IPS-20b (cell line): ENCODE data around the gene KCNMA1.

Source experiments
- H3K27ac ChIP-seq: one replicate; pipeline ENCODE4 v1.5.1; 2013; ENCODE audit warnings: low read length
- H3K27me3 ChIP-seq: 2 replicates; pipeline ENCODE4 v1.6.1; 2013; ENCODE audit warnings: mild to moderate bottlenecking, low read length, inconsistent platforms; ENCODE audit not compliant: insufficient read depth
- H3K36me3 ChIP-seq: 2 replicates; pipeline ENCODE4 v1.6.1; 2013; ENCODE audit warnings: low read depth, mild to moderate bottlenecking, inconsistent platforms, low read length, moderate library complexity; ENCODE audit not compliant: insufficient read depth
- H3K4me1 ChIP-seq: 2 replicates; pipeline ENCODE4 v1.6.1; 2013; ENCODE audit warnings: mild to moderate bottlenecking, control low read depth, inconsistent platforms, low read length, moderate library complexity; ENCODE audit not compliant: insufficient read depth
- H3K4me3 ChIP-seq: 2 replicates; pipeline ENCODE4 v1.5.1; 2013; ENCODE audit warnings: mild to moderate bottlenecking, low read length, inconsistent platforms
- H3K9ac ChIP-seq: 2 replicates; pipeline ENCODE4 v1.6.1; 2013; ENCODE audit warnings: low read depth, mild to moderate bottlenecking, inconsistent platforms, low read length, moderate library complexity
- H3K9me3 ChIP-seq: 2 replicates; pipeline ENCODE4 v1.6.1; 2013; ENCODE audit warnings: mild to moderate bottlenecking, low read depth, low read length, inconsistent platforms; ENCODE audit not compliant: insufficient read depth

The KCNMA1 gene

DNA sequence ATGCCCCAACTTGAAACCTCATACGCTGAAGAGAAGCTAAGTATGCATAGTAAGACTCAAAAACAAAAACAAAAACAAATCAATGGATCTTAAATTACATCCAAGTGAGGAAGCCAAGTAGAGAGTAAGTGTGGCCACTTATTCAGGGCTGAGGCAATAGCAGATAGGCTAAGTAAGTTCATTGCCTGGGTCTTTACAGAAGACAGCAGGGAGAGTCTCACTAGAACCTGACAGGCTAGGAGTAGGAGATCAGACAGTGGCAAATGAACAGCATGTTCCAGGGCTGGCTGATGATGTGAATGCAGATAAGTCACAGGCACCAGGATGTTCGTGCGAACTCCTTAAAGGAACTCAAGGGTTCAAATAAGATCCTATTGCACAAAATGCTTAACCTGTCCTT lies 568.6 kb downstream of the KCNMA1 start:
- no peaks in the 10 kb centered on the region for H3K36me3 ChIP-seq
- H3K9ac ChIP-seq = no peak overlapping the region
- H3K4me1 ChIP-seq = no peaks in the 10 kb centered on the region
- no peaks in the 10 kb centered on the region for H3K9me3 ChIP-seq
- H3K27ac ChIP-seq = no peak overlapping the region
- no peak overlapping the region for H3K4me3 ChIP-seq
- H3K27me3 ChIP-seq = no peaks in the 10 kb centered on the region

DNA sequence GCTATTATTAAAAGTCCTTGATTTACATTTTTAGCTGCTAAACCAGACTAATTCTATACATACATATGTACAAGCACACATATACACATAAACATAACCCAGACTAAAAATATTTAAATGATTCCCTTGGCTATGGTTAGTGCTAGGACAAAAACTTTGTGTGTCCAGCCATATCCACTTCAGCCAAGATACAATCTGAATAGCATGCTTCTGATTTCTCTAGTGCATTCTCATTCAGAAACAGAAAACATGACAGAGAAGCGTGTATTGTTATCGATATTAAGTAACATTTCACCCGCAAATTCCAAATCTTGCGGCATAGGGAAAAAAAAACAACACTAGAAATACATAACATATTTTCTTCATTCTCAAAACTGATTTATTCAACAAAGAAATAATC lies 569.3 kb downstream of the KCNMA1 start:
- Histone ChIP-seq H3K4me1 (no peaks in the 10 kb centered on the region), H3K4me3 (no peak overlapping the region), H3K36me3 (no peaks in the 10 kb centered on the region), H3K27ac (no peak overlapping the region), H3K9me3 (no peaks in the 10 kb centered on the region), H3K27me3 (no peaks in the 10 kb centered on the region), H3K9ac (no peak overlapping the region)

- Histone ChIP-seq H3K4me1 (no peaks in the 10 kb centered on the region), H3K36me3 (no peaks in the 10 kb centered on the region), H3K4me3 (no peak overlapping the region), H3K9me3 (no peaks in the 10 kb centered on the region), H3K27ac (no peak overlapping the region), H3K9ac (no peak overlapping the region), H3K27me3 (no peaks in the 10 kb centered on the region)
Measured at GRCh38 chr10:77062381-77062780, 575.2 kb downstream of the KCNMA1 start.

DNA sequence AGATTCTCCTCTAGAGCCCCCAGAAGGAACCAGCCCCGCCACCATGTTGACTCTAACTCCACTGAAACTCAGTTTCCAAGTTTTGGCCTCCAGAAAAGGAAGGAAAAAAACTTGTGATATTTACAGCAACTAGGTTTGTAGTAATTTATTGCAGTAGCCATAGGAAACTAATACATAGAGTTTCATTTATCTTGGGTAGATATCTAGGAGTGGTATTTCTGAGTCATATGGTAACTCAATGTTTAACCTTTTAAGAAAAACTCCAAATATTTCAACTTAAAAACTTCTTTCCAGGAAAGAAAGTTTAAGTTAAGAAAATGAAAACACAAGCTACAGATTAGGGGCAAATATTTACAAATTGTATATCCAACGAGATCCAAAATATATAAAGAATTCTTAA lies 576.7 kb downstream of the KCNMA1 start:
- H3K9ac ChIP-seq = no peak overlapping the region
- no peaks in the 10 kb centered on the region for H3K27me3 ChIP-seq
- H3K9me3 ChIP-seq = no peaks in the 10 kb centered on the region
- H3K27ac ChIP-seq = no peak overlapping the region
- no peaks in the 10 kb centered on the region for H3K4me1 ChIP-seq
- H3K36me3 ChIP-seq = no peaks in the 10 kb centered on the region
- no peak overlapping the region for H3K4me3 ChIP-seq

- no peaks in the 10 kb centered on the region for H3K4me1 ChIP-seq
- no peaks in the 10 kb centered on the region for H3K27me3 ChIP-seq
- H3K27ac ChIP-seq = no peak overlapping the region
- no peaks in the 10 kb centered on the region for H3K36me3 ChIP-seq
- H3K9me3 ChIP-seq = no peaks in the 10 kb centered on the region
- H3K9ac ChIP-seq = no peak overlapping the region
- H3K4me3 ChIP-seq = no peak overlapping the region
Measured at GRCh38 chr10:77056650-77057049, 581.0 kb downstream of the KCNMA1 start.

- Histone ChIP-seq H3K9me3 (no peaks in the 10 kb centered on the region), H3K27ac (no peak overlapping the region), H3K4me3 (no peak overlapping the region), H3K9ac (no peak overlapping the region), H3K4me1 (0 out of 2 replicates have a peak, but pooled peaks cover 3% of the 10 kb centered on the region), H3K27me3 (no peaks in the 10 kb centered on the region), H3K36me3 (no peaks in the 10 kb centered on the region)
Measured at GRCh38 chr10:77052593-77052992, 585.0 kb downstream of the KCNMA1 start.

- no peaks in the 10 kb centered on the region for H3K9me3 ChIP-seq
- H3K9ac ChIP-seq = no peak overlapping the region
- H3K4me1 ChIP-seq = 0 out of 2 replicates have a peak, but pooled peaks cover 3% of the 10 kb centered on the region
- no peak overlapping the region for H3K4me3 ChIP-seq
- H3K27ac ChIP-seq = no peak overlapping the region
- H3K36me3 ChIP-seq = no peaks in the 10 kb centered on the region
- H3K27me3 ChIP-seq = no peaks in the 10 kb centered on the region
Measured at GRCh38 chr10:77051837-77052236, 585.8 kb downstream of the KCNMA1 start.

DNA sequence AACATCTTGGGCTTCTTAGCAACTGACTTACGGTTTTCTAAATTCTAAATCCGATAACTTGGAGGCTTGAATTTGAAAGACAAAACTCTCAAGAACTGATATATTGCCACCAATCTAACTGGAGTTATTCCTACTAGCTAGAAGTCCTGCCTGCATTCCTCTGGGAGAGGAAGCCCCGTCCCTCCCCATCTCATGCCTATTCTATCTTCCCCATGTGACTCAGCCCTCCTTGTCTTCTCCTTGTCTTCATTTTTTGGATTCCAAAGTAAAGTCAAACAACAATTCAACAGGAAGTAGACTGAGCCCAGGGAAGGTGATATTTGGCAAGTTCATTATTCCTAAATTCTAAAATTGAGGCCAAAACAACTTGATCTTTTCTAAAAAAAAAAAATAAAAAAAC lies 587.7 kb downstream of the KCNMA1 start:
- Histone ChIP-seq H3K36me3 (no peaks in the 10 kb centered on the region), H3K27me3 (no peaks in the 10 kb centered on the region), H3K9ac (no peak overlapping the region), H3K4me1 (0 out of 2 replicates have a peak, but pooled peaks cover 3% of the 10 kb centered on the region), H3K9me3 (no peaks in the 10 kb centered on the region), H3K4me3 (no peak overlapping the region), H3K27ac (no peak overlapping the region)

DNA sequence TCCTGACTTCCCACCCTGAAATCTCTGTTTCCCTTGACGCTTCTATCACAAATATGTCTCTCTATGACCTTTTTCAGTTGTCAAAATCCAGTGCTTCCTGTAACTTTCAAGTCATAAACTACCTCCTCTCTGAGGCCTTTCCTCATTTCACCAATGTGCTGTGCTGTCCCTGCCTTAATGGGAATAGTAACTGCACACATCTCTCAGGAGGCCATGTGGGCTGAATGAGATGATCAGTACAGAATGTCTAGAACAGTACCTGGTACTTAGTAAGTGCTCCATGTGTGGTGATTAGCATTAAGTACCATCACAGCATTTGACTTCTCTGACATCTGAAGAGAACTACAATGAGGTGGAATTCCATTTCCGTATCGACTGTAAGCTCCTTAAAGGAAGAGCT lies 588.5 kb downstream of the KCNMA1 start:
- H3K4me3 ChIP-seq = no peak overlapping the region
- no peaks in the 10 kb centered on the region for H3K36me3 ChIP-seq
- no peaks in the 10 kb centered on the region for H3K27me3 ChIP-seq
- H3K4me1 ChIP-seq = 0 out of 2 replicates have a peak, but pooled peaks cover 3% of the 10 kb centered on the region
- no peaks in the 10 kb centered on the region for H3K9me3 ChIP-seq
- H3K27ac ChIP-seq = no peak overlapping the region
- H3K9ac ChIP-seq = no peak overlapping the region

DNA sequence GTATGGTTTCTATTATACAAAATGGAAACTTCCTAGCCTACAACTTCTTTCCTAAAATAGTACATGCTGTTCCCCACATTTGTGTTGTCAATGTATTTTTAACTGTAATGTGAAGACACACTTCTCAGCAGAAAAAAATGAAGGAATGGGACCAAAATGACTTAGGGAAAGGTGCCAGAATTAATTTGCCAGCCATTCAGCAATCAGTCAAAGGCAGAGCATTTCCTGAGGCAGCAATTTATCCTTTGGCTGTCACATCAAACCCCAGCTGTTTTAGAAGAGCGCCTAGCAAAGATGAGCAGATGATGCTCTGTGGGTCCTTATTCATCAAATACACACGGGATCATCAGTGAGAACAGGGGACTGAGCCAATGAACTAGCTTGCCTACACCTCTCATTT lies 592.5 kb downstream of the KCNMA1 start:
- Histone ChIP-seq H3K36me3 (no peaks in the 10 kb centered on the region), H3K9ac (no peak overlapping the region), H3K4me3 (no peak overlapping the region), H3K9me3 (no peaks in the 10 kb centered on the region), H3K27ac (no peak overlapping the region), H3K27me3 (no peaks in the 10 kb centered on the region), H3K4me1 (no peaks in the 10 kb centered on the region)

GRCh38 chr10:77043420-77043763 lies 594.2 kb downstream of the KCNMA1 start:
- Histone ChIP-seq H3K27ac (no peak overlapping the region), H3K9me3 (no peaks in the 10 kb centered on the region), H3K9ac (no peak overlapping the region), H3K4me3 (no peak overlapping the region), H3K4me1 (no peaks in the 10 kb centered on the region), H3K36me3 (no peaks in the 10 kb centered on the region), H3K27me3 (no peaks in the 10 kb centered on the region)

- no peaks in the 10 kb centered on the region for H3K36me3 ChIP-seq
- no peak overlapping the region for H3K9ac ChIP-seq
- no peak overlapping the region for H3K4me3 ChIP-seq
- H3K27me3 ChIP-seq = no peaks in the 10 kb centered on the region
- H3K4me1 ChIP-seq = peaks cover 3% of the 10 kb centered on the region; the same call in 1 of the 2 replicates
- no peak overlapping the region for H3K27ac ChIP-seq
- no peaks in the 10 kb centered on the region for H3K9me3 ChIP-seq
Measured at GRCh38 chr10:77042706-77043419, 594.7 kb downstream of the KCNMA1 start.
